Measurements from ENCODE around the gene WHRN. TPM values are rescaled to one million over a fixed set of nuclear protein-coding genes. Genes with fewer than 3 reads are reported as not detected.

WHRN gene
- total RNA-seq, 1 donor from 2014 or later, result 14.5 TPM

DNA sequence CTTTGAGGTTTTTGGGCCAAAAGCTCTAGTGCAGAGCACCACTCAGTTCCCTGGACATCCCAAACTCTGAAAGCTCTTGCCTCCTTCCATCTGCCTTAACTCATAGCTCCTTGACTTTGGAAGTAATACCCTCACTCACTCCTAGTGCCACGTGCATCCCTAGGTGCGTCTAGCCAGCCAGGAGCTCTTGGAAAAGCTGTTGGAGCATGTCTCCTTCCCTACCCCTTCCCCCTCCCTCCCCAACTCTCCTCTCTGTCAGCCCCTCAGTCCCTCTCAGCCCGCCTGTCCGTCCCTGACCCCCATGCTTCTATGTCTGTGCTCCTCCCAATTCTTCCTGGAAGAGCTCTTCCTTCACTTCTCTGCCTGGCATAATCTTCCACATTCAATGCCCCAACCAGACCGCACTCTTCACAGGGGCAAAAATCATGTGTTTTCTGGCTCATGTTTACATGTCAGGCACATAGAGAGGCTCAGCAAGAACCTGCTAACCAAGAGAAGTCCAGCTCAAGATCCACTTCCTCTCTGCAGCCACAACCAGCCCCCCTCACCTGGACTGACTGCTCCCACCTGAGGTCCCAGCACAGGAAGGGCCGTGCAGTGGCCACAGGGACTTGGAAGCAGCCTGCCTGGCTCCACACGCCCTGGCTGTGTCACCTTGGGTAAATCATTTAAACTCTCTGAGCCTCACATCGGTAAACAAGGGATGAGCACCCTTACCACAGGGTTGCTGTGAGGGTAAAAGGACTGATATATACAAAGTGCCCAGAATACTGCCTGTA lies 58.4 kb downstream of the WHRN start:
- ChIA-PET CTCF (interaction anchor here (1.0 kb wide), 1 partner anchor 12 kb away, joined by 6 read pairs; no protein-coding TSS in a partner anchor), POLR2A (no interaction called here)
- Mint-ChIP-seq H3K36me3 (ENCODE audit: low read depth) (no peaks in the 10 kb centered on the region), H3K9me3 (peaks cover 10% of the 10 kb centered on the region), H3K27ac (peak overlapping the region; percentile 14), H3K27me3 (no peaks in the 10 kb centered on the region), H3K4me1 (peaks cover 54% of the 10 kb centered on the region), H3K4me3 (no peak overlapping the region)
- DNase-seq (no peak), ATAC-seq (ENCODE audit: low read depth) (no peak)
- intact Hi-C loops (cut with micrococcal nuclease), result no loop called here
- TF ChIP-seq, protein P1, sequence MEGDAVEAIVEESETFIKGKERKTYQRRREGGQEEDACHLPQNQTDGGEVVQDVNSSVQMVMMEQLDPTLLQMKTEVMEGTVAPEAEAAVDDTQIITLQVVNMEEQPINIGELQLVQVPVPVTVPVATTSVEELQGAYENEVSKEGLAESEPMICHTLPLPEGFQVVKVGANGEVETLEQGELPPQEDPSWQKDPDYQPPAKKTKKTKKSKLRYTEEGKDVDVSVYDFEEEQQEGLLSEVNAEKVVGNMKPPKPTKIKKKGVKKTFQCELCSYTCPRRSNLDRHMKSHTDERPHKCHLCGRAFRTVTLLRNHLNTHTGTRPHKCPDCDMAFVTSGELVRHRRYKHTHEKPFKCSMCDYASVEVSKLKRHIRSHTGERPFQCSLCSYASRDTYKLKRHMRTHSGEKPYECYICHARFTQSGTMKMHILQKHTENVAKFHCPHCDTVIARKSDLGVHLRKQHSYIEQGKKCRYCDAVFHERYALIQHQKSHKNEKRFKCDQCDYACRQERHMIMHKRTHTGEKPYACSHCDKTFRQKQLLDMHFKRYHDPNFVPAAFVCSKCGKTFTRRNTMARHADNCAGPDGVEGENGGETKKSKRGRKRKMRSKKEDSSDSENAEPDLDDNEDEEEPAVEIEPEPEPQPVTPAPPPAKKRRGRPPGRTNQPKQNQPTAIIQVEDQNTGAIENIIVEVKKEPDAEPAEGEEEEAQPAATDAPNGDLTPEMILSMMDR (IDR thresholded peaks at IDR 0.05), result no peak

DNA sequence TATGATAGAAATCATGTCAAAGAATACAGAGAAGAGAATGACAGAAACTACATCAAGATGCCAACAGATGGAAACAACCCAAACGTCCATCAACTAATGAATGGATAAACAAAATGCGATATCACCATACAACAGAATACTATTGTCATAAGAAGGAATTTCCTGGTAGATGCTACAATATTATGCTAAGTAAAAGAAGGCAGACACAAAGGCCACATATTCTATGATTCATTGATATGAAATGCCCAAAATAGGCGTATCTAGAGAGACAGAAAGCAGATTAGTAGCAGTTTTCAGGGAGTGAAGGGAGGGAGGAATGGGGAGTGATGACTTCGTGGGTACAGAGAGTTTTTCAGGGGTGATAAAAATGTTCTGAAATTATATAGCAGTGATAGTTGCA lies 59.2 kb downstream of the WHRN start:
- ChIA-PET POLR2A (no interaction called here), CTCF (interaction anchor here (1.0 kb wide), 1 partner anchor 11 kb away, joined by 6 read pairs; no protein-coding TSS in a partner anchor)
- Mint-ChIP-seq H3K4me3 (no peak overlapping the region), H3K9me3 (peaks cover 10% of the 10 kb centered on the region), H3K36me3 (ENCODE audit: low read depth) (no peaks in the 10 kb centered on the region), H3K27me3 (no peaks in the 10 kb centered on the region), H3K4me1 (peaks cover 46% of the 10 kb centered on the region), H3K27ac (no peak overlapping the region)
- intact Hi-C loops (cut with micrococcal nuclease), result no loop called here
- DNase-seq, result no peak
- no peak for ATAC-seq (ENCODE audit: low read depth)
- TF ChIP-seq, protein P1 (IDR thresholded peaks at IDR 0.05), result no peak

DNA sequence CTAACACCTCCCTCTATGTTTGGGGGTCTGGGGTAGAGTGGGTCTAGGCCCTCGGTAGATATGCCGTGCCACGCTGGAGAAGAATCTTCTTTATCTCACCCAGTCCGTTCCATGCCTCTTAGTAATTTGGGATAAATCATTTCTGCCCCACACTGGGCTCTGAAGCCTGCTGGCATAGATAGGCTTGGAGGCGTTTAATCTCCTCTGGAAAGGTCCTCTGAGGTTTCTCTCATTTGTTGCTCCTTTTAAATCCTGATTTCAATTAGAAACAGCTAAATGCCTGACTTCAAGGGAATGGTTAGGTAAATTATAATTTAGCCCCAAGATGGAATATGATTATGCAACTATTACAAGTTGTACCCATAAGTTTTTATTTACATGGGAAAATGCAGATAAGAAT lies 59.7 kb downstream of the WHRN start:
- Mint-ChIP-seq H3K4me1 (peaks cover 41% of the 10 kb centered on the region), H3K36me3 (ENCODE audit: low read depth) (no peaks in the 10 kb centered on the region), H3K27me3 (no peaks in the 10 kb centered on the region), H3K4me3 (no peak overlapping the region), H3K9me3 (peaks cover 10% of the 10 kb centered on the region), H3K27ac (no peak overlapping the region)
- CTCF ChIA-PET, result no interaction called here
- DNase-seq, result no peak
- TF ChIP-seq, protein P1 (IDR thresholded peaks at IDR 0.05), result no peak
- intact Hi-C loops (cut with micrococcal nuclease), result no loop called here
- POLR2A ChIA-PET, result no interaction called here
- no peak for ATAC-seq (ENCODE audit: low read depth)

DNA sequence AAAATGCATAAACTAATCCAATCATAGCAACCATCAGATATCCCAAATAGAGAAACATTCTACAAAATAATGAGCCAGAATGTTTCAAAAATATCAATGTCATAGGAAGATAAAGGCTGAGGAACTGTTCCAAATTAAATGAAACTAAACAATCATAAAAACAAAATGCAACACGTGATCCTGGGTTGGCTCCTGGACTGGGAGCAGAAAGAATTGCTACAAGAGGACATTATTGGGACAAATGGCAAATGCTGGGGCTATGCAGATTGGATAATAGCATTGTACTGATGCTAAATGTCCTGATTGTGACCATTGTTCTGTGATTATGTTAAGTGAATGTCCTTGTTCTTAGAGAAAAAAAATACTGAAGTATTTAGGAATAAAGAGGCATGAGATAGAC lies 63.3 kb downstream of the WHRN start:
- Mint-ChIP-seq H3K9me3 (peaks cover 10% of the 10 kb centered on the region), H3K36me3 (ENCODE audit: low read depth) (no peaks in the 10 kb centered on the region), H3K27ac (no peak overlapping the region), H3K27me3 (no peaks in the 10 kb centered on the region), H3K4me3 (no peak overlapping the region), H3K4me1 (peaks cover 6% of the 10 kb centered on the region)
- TF ChIP-seq, protein P1 (IDR thresholded peaks at IDR 0.05), result no peak
- ChIA-PET CTCF (interaction anchor here (1.3 to 2.4 kb wide), 2 partner anchors 212 to 220 kb away, joined by 3 to 7 read pairs; no protein-coding TSS in a partner anchor), POLR2A (interaction anchor here (0.7 kb wide), 1 partner anchor 10 kb away, joined by 3 read pairs; no protein-coding TSS in a partner anchor)
- DNase-seq (no peak), ATAC-seq (ENCODE audit: low read depth) (no peak)
- intact Hi-C loops (cut with micrococcal nuclease), result no loop called here

DNA sequence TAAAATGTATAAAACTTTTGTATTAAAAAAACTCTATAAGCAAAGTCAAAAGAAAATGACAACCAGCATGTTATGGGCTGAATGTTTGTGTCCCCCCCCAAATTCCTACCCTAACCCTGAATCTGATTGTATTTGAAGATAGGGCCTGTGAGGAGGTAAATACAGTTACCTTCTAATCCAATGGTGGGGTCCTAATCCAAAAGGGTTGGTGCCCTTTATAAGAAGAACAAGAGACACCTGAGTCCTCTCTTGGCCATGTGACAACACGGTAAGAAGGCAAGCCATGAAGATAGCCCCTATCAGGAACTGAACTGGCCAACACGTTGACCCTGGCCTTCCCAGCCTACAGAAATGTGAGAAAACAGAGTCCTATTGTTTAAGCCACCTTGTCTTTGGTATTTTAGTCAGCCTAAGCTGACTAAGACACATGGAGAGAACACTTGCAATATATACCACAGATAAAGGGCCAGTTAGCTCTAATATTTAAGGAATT lies 67.8 kb downstream of the WHRN start:
- DNase-seq, result no peak
- ATAC-seq (ENCODE audit: low read depth), result no peak
- Mint-ChIP-seq H3K9me3 (no peaks in the 10 kb centered on the region), H3K36me3 (ENCODE audit: low read depth) (no peaks in the 10 kb centered on the region), H3K27ac (no peak overlapping the region), H3K4me3 (no peak overlapping the region), H3K27me3 (no peaks in the 10 kb centered on the region), H3K4me1 (no peaks in the 10 kb centered on the region)
- intact Hi-C loops (cut with micrococcal nuclease), result loop anchor here (10.0 kb wide), 1 partner anchor 577 kb away; no protein-coding TSS in a partner anchor
- TF ChIP-seq, protein P1 (IDR thresholded peaks at IDR 0.05), result no peak
- CTCF ChIA-PET, result interaction anchor here (5.4 to 5.8 kb wide), 2 partner anchors 70 to 216 kb away, joined by 49 to 96 read pairs; partner anchors contain the start of gene WHRN
- POLR2A ChIA-PET, result no interaction called here

Data from activated B cell treated with CpG ODN at 0.5 μM for 24 hours (primary cell).